Upper lobe of left lung (tissue), 4 donors: ENCODE measurements around the gene MAK.

Experiments used
- CTCF ChIP-seq, 6 experiments: fragments of 450-650 bp in 4 of 6; fragments of 200-600 bp in 2 of 6; sonication (generic) in 2 of 6; IDR thresholded peaks; one replicate each; pipeline ENCODE4 v1.5.1; 2016 to 2019; ENCODE audit warnings: antibody characterized with exemption in 6 of 6
- EP300 ChIP-seq, 4 donors: sonication (generic); formaldehyde crosslinking; IDR thresholded peaks; one replicate each; pipeline ENCODE4 v1.5.1; 2017; ENCODE audit warnings: antibody characterized with exemption in 4 of 4, control low read depth in 2 of 4

DNA sequence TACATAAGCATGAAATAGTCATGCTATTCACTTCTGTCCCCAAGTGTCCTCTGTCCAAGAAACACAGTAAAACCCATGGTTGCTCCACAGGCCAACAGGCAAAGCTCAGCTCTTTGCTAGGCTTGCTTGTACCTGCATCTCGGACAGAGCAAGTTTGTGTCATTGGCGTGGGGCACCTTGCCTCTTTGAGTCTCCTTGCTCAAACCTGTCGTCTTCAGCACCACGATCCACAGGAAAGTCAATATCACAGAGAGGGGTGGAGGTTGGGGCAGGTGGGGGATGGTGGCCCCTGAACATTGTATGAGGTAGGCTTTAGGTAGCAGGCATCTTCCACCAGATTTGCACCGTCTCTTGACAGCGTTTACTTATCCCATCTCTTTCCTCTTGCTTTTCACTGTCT is 94.8 kb downstream of the MAK start:
- no peak for TF ChIP-seq CTCF (IDR thresholded peaks at IDR 0.05)
- TF ChIP-seq EP300 (IDR thresholded peaks at IDR 0.05): no peak
